GM18873 (cell line): ENCODE data around the gene ATF6B.
"Not testable (repeated sequence)": the region's sequence is repeated elsewhere in the genome, so short reads cannot be mapped to it uniquely, and the experiment has no call there.

Experiments used
- ATAC-seq: cut with Tn5 transposase; IDR thresholded peaks from one replicate; pipeline ENCODE4 v1.9.1; 2021; ENCODE audit warnings: mild to moderate bottlenecking, moderate library complexity, moderate number of reproducible peaks; ENCODE audit not compliant: unreplicated experiment, low FRiP score

ATF6B gene

DNA sequence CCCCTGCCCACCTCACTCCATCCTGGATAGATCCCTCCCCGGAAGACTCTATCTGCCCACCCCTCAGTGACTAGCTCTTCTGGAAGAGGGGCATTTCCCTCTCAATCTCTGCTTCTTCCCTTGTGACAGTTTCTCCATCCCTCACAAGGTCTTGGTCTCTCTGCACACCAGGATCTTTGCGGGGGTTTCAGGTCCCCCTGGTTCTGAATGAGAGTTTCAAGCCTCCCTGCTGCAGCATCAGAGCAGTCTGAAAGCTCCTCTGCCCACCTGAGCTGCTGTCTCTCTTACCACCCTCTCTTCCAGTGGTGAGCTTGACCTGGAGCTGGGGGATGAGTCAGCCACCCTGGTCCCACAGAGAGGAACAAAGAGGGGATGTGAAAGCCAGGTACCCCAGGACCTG lies 43.3 kb downstream of the ATF6B start:
- no peak for ATAC-seq

DNA sequence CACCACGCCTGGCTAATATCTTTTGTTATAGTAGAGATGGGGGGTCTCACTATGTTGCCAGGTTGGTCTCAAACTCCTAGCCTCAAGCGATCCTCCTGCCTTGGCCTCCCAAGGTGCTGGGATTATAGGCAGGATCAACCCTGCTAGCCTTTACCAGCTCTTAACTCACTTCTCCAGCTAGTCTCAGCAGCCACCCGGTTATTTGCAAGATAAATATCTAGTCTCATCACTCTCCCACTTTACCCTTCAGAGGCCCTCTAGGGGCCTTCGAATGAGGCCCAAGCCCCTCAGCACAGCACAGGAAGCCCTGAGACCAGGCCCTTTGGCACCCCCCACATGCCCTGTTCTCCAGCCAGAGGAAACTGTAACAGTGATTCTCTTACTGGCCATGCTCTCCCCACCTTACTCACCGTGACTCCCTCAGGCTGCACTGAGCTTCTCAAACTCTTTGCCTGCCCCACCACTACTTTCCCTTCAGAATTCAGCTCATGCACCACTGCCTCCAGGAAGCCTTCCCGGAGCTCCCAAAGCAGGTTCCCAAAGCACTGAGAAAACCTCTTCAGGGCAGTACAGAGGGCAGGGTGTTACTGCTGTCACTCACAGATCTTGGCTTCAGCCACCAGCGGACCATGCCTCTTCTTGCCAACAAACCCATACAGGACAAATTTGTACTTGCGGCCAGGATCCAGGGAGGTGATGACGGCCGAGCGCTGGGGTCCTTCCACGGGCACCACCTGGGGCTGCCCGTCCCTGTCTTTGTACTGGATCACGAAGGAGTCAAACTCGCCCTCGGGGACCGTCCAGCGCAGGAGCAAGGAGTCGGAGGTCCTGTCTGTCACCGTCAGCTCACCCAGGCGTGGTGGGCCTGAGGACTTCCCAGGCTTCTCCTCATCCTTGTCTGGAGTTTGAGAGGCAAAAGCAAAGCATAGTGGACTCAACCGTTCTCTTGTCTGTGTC lies 44.0 kb downstream of the ATF6B start:
- ATAC-seq: no peak

- ATAC-seq: no peak
These were observed 45.1 kb downstream of the ATF6B start for GRCh38 chr6:32082935-32083334.

DNA sequence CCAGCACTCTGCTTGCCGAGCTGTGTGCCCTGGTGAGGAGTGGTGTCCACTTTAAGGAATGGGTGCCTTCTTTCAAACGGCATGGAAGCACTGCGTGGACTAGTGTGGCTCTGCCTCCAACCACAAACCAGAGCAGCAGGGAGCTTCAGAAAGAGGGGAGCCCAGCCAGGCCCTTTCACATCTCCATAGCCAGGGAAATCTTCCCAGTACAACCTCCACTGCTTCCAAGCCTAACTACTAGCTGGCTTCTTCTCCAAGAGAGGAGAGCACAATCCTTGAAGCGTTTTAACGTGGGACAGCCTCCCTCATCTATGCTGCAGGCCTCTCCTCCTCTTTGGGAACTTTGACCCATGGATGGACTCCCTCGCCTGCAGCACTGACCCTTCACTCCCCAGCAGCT lies 45.6 kb downstream of the ATF6B start:
- no peak for ATAC-seq

GRCh38 chr6:32081168-32081990 lies 46.7 kb downstream of the ATF6B start:
- no peak for ATAC-seq

DNA sequence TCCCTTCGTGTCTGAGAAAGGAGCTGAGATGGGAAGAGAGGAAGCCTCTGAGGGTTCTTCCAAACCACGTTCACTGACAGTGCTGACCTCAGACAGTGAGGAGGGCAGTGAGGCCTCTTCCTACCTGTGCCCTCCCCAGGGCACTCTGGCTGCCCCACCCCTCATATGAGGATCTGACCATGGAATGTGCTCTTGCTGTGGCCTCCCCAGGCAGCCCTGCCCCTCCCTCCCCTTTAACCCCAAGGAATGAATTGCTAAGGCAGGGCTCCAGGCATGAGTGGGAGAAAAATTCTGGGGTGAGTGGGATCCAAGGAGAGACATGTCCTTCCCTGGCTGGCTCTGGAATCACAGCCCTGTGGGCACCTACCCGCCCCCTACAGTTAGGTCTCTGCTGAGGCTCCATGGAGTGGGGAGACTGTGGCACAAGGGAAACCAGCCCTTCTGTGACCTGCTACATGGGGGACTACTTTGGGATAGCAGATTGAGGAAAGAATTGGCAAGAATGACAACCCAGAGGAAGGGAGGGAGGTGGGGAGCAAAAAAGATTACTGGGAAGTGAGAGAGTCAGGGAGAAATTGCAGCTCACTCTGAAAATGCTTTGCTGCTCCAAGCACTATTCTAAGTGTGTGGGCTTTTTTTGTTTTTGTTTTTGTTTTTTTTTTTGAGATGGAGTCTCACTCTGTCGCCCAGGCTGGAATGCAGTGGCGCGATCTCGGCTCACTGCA lies 48.3 kb downstream of the ATF6B start:
- no peak for ATAC-seq

GRCh38 chr6:32076321-32076809 lies 51.7 kb downstream of the ATF6B start:
- no peak for ATAC-seq

- no peak for ATAC-seq
These were observed 52.3 kb downstream of the ATF6B start for GRCh38 chr6:32075781-32076180.

GRCh38 chr6:32074996-32075532 lies 53.0 kb downstream of the ATF6B start:
- no peak for ATAC-seq

- no peak for ATAC-seq
These were observed 54.4 kb downstream of the ATF6B start for GRCh38 chr6:32073613-32074012.

GRCh38 chr6:32073101-32073500 lies 54.9 kb downstream of the ATF6B start:
- no peak for ATAC-seq

GRCh38 chr6:32070814-32071543 lies 57.1 kb downstream of the ATF6B start:
- ATAC-seq: no peak

DNA sequence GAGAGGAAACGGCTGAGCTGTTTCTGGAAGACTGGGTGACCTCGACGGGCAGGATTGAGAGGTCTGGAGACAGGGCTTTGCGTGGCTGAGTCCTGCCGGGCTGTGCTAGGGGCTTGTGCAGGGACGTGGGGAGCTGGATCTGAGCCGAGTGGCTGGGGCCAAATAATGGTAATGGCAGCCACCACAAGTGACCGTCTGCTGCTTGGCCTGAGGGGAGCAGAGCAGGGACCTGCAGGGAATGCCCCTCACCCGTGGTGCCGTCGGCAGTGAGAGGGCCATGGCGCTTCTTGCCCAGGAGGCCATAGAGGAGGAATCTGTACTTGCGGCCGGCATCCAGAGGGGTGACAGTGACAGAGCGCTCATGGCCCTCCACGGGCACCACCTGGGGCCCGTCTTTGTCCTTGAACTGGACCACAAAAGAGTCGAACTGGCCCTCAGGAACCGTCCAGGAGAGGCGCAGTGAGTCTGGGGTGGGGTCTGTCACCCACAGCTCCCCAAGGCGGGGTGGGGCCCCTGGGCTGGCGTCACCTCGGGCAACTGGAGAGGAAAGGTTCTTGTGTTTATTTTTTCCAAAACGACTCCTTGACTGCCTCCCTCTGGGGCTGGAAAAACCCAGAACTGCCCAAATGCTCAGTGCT lies 58.0 kb downstream of the ATF6B start:
- no peak for ATAC-seq

- ATAC-seq: no peak
These were observed 58.6 kb downstream of the ATF6B start for GRCh38 chr6:32069460-32069859.

DNA sequence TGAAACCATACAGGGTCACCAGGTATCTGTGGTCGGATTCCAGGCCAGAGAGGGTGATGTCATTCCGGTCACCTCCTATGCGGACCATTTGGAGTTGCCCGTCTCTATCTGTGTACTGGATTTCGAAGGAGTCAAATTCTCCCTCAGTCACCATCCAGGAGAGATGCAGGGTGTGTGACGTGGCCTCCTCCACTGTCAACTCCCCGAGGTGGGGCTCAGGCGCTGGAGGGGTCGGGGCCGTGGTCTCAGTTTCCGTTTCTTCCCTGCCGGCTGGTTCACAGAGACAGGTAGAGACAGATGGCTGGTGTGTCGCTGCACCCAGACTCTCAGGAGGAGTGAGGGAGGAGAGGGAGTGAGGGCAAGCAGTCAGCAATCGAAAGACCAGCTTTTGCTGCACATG lies 59.2 kb downstream of the ATF6B start:
- no peak for ATAC-seq

DNA sequence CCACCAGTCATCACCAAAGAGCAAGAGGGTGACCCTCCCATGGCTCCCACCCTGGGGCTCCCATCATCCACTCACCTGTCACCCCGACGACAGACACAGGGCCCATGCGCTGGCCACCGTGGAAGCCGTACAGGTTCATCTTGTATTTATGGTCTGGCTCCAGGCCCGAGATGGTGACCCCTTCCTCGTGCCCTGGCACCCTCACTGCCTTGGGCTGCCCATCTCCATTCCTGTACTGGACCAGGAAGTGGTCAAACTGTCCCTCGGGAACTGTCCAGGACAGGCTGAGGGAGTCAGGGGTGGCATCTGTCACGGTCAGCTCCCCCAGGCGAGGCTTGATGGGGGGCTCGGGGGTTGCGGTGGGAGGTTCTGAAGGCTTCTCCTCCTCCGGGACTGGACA lies 59.7 kb downstream of the ATF6B start:
- not testable (repeated sequence) for ATAC-seq

DNA sequence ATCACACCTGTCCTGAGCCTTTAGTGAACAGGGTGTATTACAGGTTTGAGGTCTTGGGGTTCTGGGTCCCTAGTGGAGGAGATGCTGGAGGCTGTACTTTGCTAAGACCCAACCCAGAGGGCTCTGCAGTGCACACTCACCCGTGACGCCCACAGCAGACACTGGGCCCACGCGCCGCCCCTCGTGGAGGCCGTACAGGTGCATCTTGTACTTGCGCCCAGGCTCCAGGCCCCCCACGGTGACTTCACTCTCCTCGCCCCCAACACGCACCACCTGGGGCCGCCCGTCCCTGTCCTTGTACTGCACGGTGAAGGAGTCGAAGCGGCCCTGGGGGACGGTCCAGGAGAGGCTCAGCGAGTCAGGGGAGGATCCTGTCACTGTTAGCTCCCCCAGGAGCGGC lies 60.5 kb downstream of the ATF6B start:
- not testable (repeated sequence) for ATAC-seq
